ENCODE measurements around the gene PLEKHG4B.
A peak's percentile ranks its signal among the peaks of the same experiment; 100 is the strongest.

Gene PLEKHG4B

GRCh38 chr5:186091-187041, 94.4 kb downstream of the PLEKHG4B start:
- no peak overlapping the region for H3K4me2 ChIP-seq (ENCODE audit: insufficient read depth, low read length, poor library complexity, severe bottlenecking)
- H2BK12ac ChIP-seq (ENCODE audit: low read length): no peak overlapping the region
- WGBS, 2 donors (ENCODE audit: extremely low coverage in 2 of 2, insufficient read length in 2 of 2, insufficient replicate concordance in 1 of 2): no CpG with 5 or more reads among the region's 28 CpGs
- H3K4me3 ChIP-seq (ENCODE audit: low read length in 2 of 2): no peak overlapping the region
- H2BK120ac ChIP-seq (ENCODE audit: low read depth, low read length): no peak overlapping the region
- H2AFZ ChIP-seq (ENCODE audit: low read length): no peak overlapping the region
- H3K79me1 ChIP-seq (ENCODE audit: low read depth, low read length): no peaks in the 10 kb centered on the region
- H2BK15ac ChIP-seq (ENCODE audit: low read length): no peak overlapping the region
- H2BK5ac ChIP-seq (ENCODE audit: low read length): no peak overlapping the region
- H4K91ac ChIP-seq (ENCODE audit: low read depth, low read length, poor library complexity): no peak overlapping the region
- H3K36me3 ChIP-seq (replicated peaks in 1 of 2; ENCODE audit: control insufficient read depth in 2 of 2, insufficient read depth in 2 of 2, low read length in 2 of 2): peaks cover 5 to 20% of the 10 kb centered on the region in 2 donors
- no peak for DNase-seq (ENCODE audit: low spot score)
- H3K4ac ChIP-seq (ENCODE audit: low read length): no peak overlapping the region
- no peak overlapping the region for H3K27ac ChIP-seq (replicated peaks; ENCODE audit: low read length)
- no peak overlapping the region for H3K14ac ChIP-seq (ENCODE audit: low read length)
- no peak overlapping the region for H4K8ac ChIP-seq (ENCODE audit: low read depth, low read length)
- H3K4me1 ChIP-seq (ENCODE audit: control insufficient read depth in 2 of 2, insufficient read depth in 1 of 2, low read depth in 1 of 2, low read length in 2 of 2): peaks cover 9 to 18% of the 10 kb centered on the region in 2 donors
- H2AK5ac ChIP-seq (ENCODE audit: low read depth, low read length): peak overlapping the region; percentile 87
- no peak overlapping the region for H3K9ac ChIP-seq (ENCODE audit: low read depth, low read length, poor library complexity)
- no peaks in the 10 kb centered on the region for H3K9me3 ChIP-seq (replicated peaks in 1 of 2; ENCODE audit: control insufficient read depth in 2 of 2, insufficient read depth in 1 of 2, low read depth in 1 of 2, low read length in 2 of 2)
- H3K18ac ChIP-seq (ENCODE audit: low read length): peak overlapping the region; percentile 46
- peak overlapping the region; percentile 96 for H3K23ac ChIP-seq (ENCODE audit: low read depth, low read length, poor library complexity)
- H3K27me3 ChIP-seq (ENCODE audit: control insufficient read depth in 3 of 3, insufficient read depth in 3 of 3, low read depth in 1 of 3, low read length in 3 of 3): no peaks in the 10 kb centered on the region

DNA sequence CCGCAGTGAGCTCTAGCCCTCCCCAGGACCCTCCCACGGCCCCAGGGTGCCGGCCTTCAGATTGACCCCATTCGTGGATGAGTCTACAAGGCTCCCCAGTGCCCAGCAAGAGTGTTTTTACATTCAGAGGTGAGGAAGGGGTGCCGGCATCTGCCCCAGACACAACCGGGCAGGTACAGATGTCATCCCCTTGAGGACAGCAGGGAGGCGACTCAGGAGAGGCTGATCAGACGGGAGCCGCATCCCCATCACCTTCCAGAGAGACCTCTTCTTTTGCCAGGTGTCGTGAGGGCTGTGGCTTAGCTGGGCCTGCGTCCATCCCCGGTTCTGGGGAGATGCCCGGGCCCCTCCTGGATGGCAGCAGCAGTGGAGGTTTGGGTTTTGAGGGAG, 95.1 kb downstream of the PLEKHG4B start:
- Histone ChIP-seq H2BK12ac (ENCODE audit: low read length) (no peak overlapping the region), H2BK5ac (ENCODE audit: low read length) (peak overlapping the region; percentile 78), H3K36me3 (replicated peaks in 1 of 2; ENCODE audit: control insufficient read depth in 2 of 2, insufficient read depth in 2 of 2, low read length in 2 of 2) (peaks cover 5 to 13% of the 10 kb centered on the region in 2 donors), H2BK15ac (ENCODE audit: low read length) (no peak overlapping the region), H3K14ac (ENCODE audit: low read length) (no peak overlapping the region), H2AFZ (ENCODE audit: low read length) (no peak overlapping the region), H3K4ac (ENCODE audit: low read length) (no peak overlapping the region), H3K9ac (ENCODE audit: low read depth, low read length, poor library complexity) (no peak overlapping the region), H3K27ac (replicated peaks; ENCODE audit: low read length) (no peak overlapping the region), H3K18ac (ENCODE audit: low read length) (peak overlapping the region; percentile 11), H3K79me1 (ENCODE audit: low read depth, low read length) (no peaks in the 10 kb centered on the region), H3K23ac (ENCODE audit: low read depth, low read length, poor library complexity) (no peak overlapping the region), H4K91ac (ENCODE audit: low read depth, low read length, poor library complexity) (no peak overlapping the region), H3K4me2 (ENCODE audit: insufficient read depth, low read length, poor library complexity, severe bottlenecking) (no peak overlapping the region), H2BK120ac (ENCODE audit: low read depth, low read length) (no peak overlapping the region), H2AK5ac (ENCODE audit: low read depth, low read length) (peak overlapping the region; percentile 45), H3K4me3 (ENCODE audit: low read length in 2 of 2) (no peak overlapping the region), H3K27me3 (ENCODE audit: control insufficient read depth in 3 of 3, insufficient read depth in 3 of 3, low read depth in 1 of 3, low read length in 3 of 3) (no peaks in the 10 kb centered on the region), H3K9me3 (replicated peaks in 1 of 2; ENCODE audit: control insufficient read depth in 2 of 2, insufficient read depth in 1 of 2, low read depth in 1 of 2, low read length in 2 of 2) (no peaks in the 10 kb centered on the region), H3K4me1 (ENCODE audit: control insufficient read depth in 2 of 2, insufficient read depth in 1 of 2, low read depth in 1 of 2, low read length in 2 of 2) (peaks cover 9 to 18% of the 10 kb centered on the region in 2 donors), H4K8ac (ENCODE audit: low read depth, low read length) (no peak overlapping the region)
- no peak for DNase-seq (ENCODE audit: low spot score)
- WGBS, 2 donors (ENCODE audit: extremely low coverage in 2 of 2, insufficient read length in 2 of 2, insufficient replicate concordance in 1 of 2): no CpG with 5 or more reads among the region's 13 CpGs

GRCh38 chr5:187617-188451, 95.9 kb downstream of the PLEKHG4B start:
- H2BK12ac ChIP-seq (ENCODE audit: low read length): peak overlapping the region; percentile 34
- no peak overlapping the region for H4K8ac ChIP-seq (ENCODE audit: low read depth, low read length)
- WGBS, 2 donors (ENCODE audit: extremely low coverage in 2 of 2, insufficient read length in 2 of 2, insufficient replicate concordance in 1 of 2): no CpG with 5 or more reads among the region's 21 CpGs
- H2AFZ ChIP-seq (ENCODE audit: low read length): no peak overlapping the region
- H2BK5ac ChIP-seq (ENCODE audit: low read length): peak overlapping the region; percentile 78
- no peak overlapping the region for H4K91ac ChIP-seq (ENCODE audit: low read depth, low read length, poor library complexity)
- peak overlapping the region; percentile 59 for H3K23ac ChIP-seq (ENCODE audit: low read depth, low read length, poor library complexity)
- no peaks in the 10 kb centered on the region for H3K27me3 ChIP-seq (ENCODE audit: control insufficient read depth in 3 of 3, insufficient read depth in 3 of 3, low read depth in 1 of 3, low read length in 3 of 3)
- no peak overlapping the region for H2BK15ac ChIP-seq (ENCODE audit: low read length)
- no peak for DNase-seq (ENCODE audit: low spot score)
- no peaks in the 10 kb centered on the region for H3K79me1 ChIP-seq (ENCODE audit: low read depth, low read length)
- peak overlapping the region; percentile 91 for H3K14ac ChIP-seq (ENCODE audit: low read length)
- H3K4ac ChIP-seq (ENCODE audit: low read length): no peak overlapping the region
- H3K4me1 ChIP-seq (ENCODE audit: control insufficient read depth in 2 of 2, insufficient read depth in 1 of 2, low read depth in 1 of 2, low read length in 2 of 2): peaks cover 9 to 18% of the 10 kb centered on the region in 2 donors
- H3K4me2 ChIP-seq (ENCODE audit: insufficient read depth, low read length, poor library complexity, severe bottlenecking): no peak overlapping the region
- no peak overlapping the region for H3K9ac ChIP-seq (ENCODE audit: low read depth, low read length, poor library complexity)
- H3K27ac ChIP-seq (replicated peaks; ENCODE audit: low read length): no peak overlapping the region
- peak overlapping the region; percentile 45 for H2AK5ac ChIP-seq (ENCODE audit: low read depth, low read length)
- H3K36me3 ChIP-seq (replicated peaks in 1 of 2; ENCODE audit: control insufficient read depth in 2 of 2, insufficient read depth in 2 of 2, low read length in 2 of 2): peaks cover under 1 to 6% of the 10 kb centered on the region in 2 donors
- H2BK120ac ChIP-seq (ENCODE audit: low read depth, low read length): no peak overlapping the region
- no peaks in the 10 kb centered on the region for H3K9me3 ChIP-seq (replicated peaks in 1 of 2; ENCODE audit: control insufficient read depth in 2 of 2, insufficient read depth in 1 of 2, low read depth in 1 of 2, low read length in 2 of 2)
- no peak overlapping the region for H3K4me3 ChIP-seq (ENCODE audit: low read length in 2 of 2)
- H3K18ac ChIP-seq (ENCODE audit: low read length): peak overlapping the region; percentile 87

All from neuronal stem cell (in vitro differentiated cells).